GM19463 (cell line): ENCODE measurements around the gene LRRTM4.
"Not testable (repeated sequence)": the region's sequence is repeated elsewhere in the genome, so short reads cannot be mapped to it uniquely, and the experiment has no call there.

Experiments used
- ATAC-seq: cut with Tn5 transposase; IDR thresholded peaks from one replicate; pipeline ENCODE4 v1.9.1; 2021; ENCODE audit warnings: mild to moderate bottlenecking, moderate library complexity; ENCODE audit not compliant: unreplicated experiment

LRRTM4 gene

DNA sequence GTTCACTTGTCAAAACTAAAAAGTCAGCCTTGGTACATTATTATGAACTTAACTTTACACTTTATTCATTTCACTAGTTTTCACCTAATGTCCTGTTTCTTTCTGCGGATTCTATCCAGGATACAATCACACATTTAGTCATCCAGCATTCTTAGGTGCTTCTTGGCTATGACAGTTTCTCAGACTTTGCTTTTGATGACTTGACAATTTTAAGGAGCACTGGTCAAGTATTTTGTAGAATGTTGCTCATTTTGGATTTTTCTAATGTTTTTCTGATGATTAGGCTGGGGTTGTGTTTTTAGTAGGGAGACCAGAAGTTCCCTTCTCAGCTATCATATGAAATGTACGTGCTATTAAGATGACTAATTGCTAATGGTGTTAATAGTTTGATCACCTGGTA, 601.2 kb downstream of the LRRTM4 start:
- no peak for ATAC-seq

- no peak for ATAC-seq
Observed at GRCh38 chr2:76895469-76895868, 626.7 kb downstream of the LRRTM4 start.

DNA sequence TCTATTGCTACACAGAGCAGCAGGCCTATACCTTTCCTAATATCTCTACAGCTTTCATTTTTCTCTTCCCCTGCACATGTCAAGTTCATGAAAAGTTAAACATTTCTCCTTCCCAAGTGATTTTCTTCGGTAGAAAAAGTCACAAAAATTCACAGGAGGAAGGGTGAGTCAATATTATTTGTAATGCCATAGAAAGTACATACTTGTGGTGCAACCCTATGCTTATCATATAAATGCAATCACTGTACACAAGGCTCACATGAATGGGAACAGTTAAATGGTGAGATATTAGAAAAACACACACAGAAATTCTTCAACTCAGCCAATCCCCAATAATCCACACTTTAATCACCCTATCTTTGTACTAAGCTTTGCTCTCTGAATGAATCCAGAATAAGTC, 651.6 kb downstream of the LRRTM4 start:
- ATAC-seq, result no peak

GRCh38 chr2:76870011-76870410, 652.2 kb downstream of the LRRTM4 start:
- ATAC-seq, result no peak

DNA sequence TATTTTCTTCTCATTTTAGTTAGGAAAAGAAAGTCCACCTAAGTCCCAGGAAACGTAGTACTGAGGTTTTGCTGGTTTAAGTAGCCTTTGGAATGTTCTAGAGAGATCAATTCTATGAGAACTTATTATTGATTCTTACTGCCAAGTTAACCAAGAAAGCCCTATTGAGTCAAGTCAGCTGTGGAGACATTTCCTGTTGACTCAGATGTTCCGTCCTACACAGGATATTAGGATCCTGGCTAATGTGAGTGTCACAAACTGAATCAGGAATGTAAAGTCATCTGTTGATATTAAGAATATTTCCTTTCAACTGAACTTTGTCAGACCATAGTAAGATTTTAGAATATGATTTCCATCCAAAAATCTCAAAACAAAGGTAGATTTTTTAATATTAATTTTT, 654.3 kb downstream of the LRRTM4 start:
- ATAC-seq, result no peak

GRCh38 chr2:76866464-76866863, 655.7 kb downstream of the LRRTM4 start:
- ATAC-seq, result no peak

DNA sequence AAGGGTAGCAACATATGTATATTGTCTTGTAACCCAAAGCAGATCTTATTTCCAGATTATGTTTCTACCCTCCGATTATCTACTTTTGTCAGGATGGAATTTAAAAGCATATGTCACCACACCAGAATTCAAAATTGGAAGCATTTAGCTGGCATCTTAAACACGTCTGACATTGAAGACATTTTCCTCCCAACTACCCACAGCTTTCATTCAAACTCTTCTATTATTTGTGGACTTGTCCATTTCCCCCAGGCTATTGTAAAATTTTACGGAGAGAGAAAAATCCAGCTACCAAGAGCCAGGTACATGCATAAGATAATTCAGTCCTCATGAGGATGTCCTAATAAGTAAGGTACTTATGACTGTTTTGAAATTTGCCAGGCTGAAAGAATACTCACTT, 659.3 kb downstream of the LRRTM4 start:
- no peak for ATAC-seq

- ATAC-seq, result no peak
Observed at GRCh38 chr2:76861708-76862107, 660.5 kb downstream of the LRRTM4 start.

DNA sequence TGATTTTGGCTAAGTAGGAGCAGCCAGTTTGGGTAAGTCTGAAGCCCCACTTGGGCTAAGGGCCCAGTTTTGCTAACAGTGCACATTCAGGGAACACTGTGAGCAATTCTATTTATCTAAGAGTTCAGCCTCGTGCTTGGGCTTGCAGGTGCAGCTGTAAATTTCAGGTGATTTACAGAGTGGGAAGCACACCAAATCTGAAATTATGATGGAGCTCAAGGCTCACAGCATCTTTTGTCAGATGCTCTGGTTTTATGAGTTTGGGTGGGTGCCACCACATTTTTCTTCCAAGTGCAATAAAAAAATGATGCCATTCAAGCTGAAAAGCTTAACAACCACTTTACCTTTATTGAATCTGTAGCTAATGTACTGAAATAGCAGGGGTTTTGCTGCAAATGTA, 671.2 kb downstream of the LRRTM4 start:
- no peak for ATAC-seq

GRCh38 chr2:76849086-76849485, 673.1 kb downstream of the LRRTM4 start:
- no peak for ATAC-seq

DNA sequence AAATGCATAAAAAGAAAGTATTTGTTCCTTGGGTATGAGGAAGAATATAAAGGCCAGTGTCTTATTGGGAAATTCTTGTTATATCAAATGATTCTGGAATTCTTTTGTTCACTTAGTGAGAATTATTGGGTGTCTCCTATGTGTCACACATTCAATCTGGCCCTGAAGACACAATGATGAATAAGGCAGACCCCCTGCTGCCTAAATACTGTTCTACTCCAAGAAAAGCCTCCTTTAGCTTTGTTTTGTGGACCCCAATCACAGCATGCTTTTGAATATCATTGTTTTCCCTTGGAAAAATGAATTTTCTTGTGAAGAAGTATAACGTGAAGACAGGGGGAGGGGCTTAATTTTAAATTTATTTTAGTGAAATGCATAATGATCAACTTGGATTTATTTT, 682.4 kb downstream of the LRRTM4 start:
- ATAC-seq, result no peak

- ATAC-seq, result no peak
Observed at GRCh38 chr2:76829374-76830234, 692.6 kb downstream of the LRRTM4 start.

DNA sequence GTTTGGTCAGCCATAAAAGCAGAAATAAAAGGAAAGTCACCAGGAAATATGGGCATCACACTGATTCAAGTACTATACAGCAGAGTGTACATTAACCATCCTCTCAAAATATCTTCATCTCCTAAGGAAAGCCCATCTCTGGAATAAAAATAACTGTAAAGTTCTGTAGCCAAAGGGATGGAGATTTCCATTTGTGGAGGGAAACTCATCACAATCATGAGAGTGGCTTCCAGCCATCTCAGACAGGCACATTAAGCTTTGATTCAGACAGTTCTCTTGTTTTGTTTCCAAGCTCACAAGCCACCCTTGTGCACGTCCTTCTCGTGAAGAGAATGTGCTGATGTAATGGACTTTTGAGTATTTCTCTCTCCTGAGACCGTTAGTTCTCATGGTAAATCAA, 695.5 kb downstream of the LRRTM4 start:
- ATAC-seq, result no peak

DNA sequence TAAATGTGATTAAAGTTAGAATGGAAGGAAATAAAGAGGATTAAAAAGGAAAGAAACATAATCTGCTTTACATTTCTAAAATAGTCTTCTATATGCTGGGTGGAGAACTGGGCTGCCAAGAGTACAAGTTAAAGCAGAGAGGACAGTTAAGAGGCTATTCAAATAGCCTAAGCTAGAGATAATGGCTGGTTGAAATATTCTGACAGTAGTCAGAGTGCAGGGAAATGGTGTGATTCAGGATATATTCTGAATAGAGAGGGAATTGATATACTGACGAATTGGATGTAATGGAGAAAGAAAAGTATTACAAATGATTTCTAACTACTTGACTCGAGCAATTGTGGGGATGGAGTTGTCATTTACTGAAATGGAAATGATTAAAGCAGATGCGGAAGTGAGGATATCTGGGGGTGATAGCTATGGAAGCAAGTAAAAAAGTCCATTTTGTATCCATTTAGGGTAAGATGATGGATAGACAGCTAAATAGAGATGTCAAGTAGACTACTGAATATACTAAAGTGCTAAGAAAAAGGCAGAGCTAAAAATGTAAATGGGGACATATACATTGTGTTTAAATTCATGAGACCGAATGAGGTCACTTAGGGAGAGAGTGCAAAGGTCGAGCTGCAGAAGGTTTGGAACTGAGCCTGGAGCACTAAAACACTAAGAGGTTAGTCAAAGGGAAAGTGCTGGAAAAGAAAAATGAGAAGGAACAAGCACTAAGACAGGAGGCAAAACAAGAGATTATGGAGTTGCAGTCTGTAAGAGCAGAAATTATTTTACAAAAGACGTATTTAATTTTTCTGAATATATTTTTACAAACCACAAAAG, 696.8 kb downstream of the LRRTM4 start:
- ATAC-seq, result no peak

- ATAC-seq, result no peak
Observed at GRCh38 chr2:76821731-76822130, 700.4 kb downstream of the LRRTM4 start.

GRCh38 chr2:76813084-76813483, 709.1 kb downstream of the LRRTM4 start:
- ATAC-seq, result no peak

- no peak for ATAC-seq
Observed at GRCh38 chr2:76812156-76812555, 710.0 kb downstream of the LRRTM4 start.

DNA sequence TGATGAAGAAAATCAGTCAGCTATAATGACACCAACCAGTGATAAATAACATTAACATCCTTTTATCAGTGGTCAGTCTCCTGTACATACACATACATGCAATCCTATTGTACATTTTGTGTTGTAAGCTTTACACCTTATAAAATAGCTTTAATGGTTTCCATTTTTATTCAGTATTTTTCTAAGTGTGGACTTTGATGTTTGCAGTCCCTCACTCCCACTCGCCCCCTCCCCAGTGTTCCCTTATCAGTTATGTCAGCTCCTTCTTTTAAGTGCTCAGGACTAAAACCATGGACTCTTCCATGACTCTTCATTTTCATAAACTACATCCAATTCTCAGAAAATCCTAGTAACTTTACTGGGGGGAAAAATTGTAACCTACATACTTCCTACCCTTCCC, 713.0 kb downstream of the LRRTM4 start:
- no peak for ATAC-seq

DNA sequence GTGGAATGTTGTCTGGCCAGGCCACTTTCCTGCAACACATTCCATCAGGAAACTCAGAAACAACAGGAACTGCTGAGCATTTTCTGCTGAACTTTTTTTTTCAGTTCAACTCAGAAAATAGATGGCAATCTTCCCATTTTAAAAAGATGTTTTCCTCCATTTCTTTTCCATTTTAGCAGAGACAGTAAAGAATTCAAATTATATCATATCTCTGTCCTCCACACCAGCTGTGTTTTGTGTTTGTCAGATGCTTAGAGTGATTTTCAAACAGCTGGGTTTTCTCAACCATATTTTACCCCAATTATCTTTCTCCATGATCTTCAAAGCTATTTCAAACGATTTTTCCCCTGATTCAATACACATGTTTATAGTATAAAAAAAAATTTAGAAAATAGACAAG, 713.4 kb downstream of the LRRTM4 start:
- ATAC-seq, result no peak

GRCh38 chr2:76793647-76794334, 728.4 kb downstream of the LRRTM4 start:
- no peak for ATAC-seq

GRCh38 chr2:76781313-76781712, 740.9 kb downstream of the LRRTM4 start:
- ATAC-seq, result not testable (repeated sequence)

- ATAC-seq, result no peak
Observed at GRCh38 chr2:76763276-76763675, 758.9 kb downstream of the LRRTM4 start.
